LNCaP clone FGC (cell line): ENCODE measurements around the gene ARRB1.

Experiments used
- DNase-seq: peaks from one replicate; pipeline ENCODE4 v3.0.0-alpha.2; 2011; ENCODE audit warnings: low read depth
- H3K4me3 ChIP-seq: 2 replicates; pipeline ENCODE4 v1.5.1; 2011; ENCODE audit warnings: mild to moderate bottlenecking, low read depth, low read length, control low read depth
- TF ChIP-seq, protein P1 (sequence below): IDR thresholded peaks from 2 replicates; pipeline ENCODE4 v1.5.1; 2012; ENCODE audit warnings: mild to moderate bottlenecking; ENCODE audit not compliant: control insufficient read depth, insufficient read depth; ENCODE audit errors: extremely low read depth

ARRB1 gene

DNA sequence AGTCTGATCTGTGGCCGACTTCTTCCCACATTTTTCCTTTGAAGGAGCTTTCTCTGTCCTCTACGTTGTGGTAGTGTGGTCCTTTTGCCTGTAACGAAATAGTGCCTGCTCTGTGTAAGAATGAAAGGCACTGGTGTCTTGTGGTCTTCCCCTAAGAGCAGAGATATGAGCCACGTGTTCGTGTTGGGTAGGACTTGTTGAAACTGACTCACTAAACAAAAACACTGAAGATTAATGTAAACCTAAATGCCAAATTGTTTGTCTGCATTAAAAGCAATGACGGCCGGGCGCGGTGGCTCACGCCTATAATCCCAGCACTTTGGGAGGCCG lies 37.8 kb upstream of the ARRB1 start:
- no peak for DNase-seq
- TF ChIP-seq, protein P1, sequence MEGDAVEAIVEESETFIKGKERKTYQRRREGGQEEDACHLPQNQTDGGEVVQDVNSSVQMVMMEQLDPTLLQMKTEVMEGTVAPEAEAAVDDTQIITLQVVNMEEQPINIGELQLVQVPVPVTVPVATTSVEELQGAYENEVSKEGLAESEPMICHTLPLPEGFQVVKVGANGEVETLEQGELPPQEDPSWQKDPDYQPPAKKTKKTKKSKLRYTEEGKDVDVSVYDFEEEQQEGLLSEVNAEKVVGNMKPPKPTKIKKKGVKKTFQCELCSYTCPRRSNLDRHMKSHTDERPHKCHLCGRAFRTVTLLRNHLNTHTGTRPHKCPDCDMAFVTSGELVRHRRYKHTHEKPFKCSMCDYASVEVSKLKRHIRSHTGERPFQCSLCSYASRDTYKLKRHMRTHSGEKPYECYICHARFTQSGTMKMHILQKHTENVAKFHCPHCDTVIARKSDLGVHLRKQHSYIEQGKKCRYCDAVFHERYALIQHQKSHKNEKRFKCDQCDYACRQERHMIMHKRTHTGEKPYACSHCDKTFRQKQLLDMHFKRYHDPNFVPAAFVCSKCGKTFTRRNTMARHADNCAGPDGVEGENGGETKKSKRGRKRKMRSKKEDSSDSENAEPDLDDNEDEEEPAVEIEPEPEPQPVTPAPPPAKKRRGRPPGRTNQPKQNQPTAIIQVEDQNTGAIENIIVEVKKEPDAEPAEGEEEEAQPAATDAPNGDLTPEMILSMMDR: no peak
- no peak overlapping the region for H3K4me3 ChIP-seq

DNA sequence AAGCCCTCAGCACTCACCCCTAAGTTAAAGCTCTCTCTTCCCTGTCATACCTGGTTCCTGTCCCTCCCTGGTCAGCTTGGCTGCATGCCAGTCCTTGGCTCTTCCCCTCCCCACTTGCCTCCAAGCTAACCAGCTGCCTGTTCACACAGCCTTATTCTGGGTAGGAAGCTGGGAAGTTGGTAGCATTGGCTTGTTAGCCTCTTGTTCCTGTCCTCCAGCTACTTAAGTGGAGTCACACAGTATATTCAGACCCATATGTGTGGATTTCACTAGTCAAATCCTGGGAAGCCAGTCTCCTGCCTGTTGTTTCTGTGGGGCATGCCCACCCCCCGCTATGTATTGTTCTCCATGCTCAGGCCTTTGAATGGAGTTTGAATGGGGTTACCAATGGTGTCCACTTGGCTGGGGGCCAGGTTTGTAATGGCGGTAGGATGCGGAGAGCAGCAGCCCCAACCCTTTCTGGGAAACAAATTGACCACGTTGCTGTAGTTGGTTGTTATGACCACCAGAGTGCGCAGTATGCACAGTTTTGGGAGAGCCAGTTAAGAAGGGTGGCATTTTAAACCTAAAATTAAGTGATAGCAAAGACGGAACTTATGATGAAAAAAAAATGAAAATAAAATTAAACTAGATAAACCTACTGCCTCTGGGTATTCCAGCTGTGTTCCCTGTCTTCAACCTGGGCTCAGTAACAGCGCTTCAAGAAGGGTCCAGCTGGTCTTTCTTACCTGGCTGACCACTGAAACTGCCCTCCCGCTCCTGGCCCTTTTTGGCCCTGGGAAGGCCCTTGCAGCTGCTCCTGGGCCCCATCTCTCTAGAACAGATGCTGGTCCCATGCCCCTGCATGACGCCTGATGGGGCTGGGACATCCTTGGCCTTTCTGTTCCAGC lies 37.2 kb upstream of the ARRB1 start:
- no peak for DNase-seq
- TF ChIP-seq, protein P1: peak; percentile 86
- H3K4me3 ChIP-seq: no peak overlapping the region

DNA sequence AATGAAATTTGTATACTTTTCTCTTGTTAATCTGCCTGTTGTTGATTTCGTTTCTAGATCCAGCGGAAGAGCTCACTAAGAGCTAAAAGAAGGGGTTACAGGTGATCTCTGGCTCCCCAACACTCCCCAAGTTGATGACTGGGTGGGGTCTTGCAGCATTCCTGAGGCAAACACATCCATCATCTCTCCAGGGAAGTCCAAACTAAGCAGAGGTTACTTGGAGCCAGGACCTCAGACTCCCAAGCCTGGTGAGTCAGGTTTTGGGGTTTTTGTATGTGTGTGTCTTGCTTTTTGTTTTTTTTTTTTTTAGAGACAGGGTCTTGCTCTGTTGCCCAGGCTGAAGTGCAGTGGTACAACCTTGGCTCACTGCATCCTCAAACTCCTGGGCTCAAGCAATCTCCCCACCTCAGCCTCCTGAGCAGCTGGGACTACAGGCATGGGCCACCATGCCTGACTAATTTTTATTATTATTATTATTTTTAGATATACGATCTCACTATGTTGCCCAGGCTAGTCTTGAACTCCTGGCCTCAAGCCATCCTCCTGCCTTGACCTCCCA lies 36.4 kb upstream of the ARRB1 start:
- TF ChIP-seq, protein P1: no peak
- no peak overlapping the region for H3K4me3 ChIP-seq
- no peak for DNase-seq

DNA sequence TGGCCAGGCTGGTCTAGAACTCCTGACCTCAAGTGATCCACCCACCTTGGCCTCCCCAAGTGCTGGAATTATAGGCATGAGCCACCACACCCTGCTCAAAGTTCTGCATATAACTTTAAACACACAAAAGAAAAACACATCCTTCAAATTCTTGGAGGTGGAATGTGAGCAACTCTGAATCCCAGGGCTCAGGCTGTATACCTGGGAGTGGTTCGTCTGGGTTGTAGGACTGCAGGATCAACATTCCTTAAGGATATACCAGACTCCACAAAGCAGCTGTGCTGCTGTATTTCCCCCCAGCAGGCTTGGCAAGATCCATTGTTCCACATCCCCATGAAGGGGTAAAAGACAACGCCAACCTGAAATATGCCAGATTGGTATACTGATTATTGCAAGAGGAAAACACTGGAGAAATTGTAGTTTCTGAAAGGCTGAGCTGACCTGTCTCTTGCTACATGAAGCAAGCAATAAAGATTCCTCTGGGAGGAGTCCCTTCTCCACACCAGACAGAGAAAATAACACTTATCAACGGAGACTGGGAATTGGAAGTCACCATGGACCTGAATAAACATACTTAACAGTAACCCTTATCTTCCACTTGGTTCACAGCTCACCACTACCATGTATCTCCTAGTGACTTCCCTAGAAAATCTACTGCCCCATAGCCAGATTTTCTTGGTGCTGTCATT lies 35.6 kb upstream of the ARRB1 start:
- TF ChIP-seq, protein P1: no peak
- no peak overlapping the region for H3K4me3 ChIP-seq
- DNase-seq: no peak

DNA sequence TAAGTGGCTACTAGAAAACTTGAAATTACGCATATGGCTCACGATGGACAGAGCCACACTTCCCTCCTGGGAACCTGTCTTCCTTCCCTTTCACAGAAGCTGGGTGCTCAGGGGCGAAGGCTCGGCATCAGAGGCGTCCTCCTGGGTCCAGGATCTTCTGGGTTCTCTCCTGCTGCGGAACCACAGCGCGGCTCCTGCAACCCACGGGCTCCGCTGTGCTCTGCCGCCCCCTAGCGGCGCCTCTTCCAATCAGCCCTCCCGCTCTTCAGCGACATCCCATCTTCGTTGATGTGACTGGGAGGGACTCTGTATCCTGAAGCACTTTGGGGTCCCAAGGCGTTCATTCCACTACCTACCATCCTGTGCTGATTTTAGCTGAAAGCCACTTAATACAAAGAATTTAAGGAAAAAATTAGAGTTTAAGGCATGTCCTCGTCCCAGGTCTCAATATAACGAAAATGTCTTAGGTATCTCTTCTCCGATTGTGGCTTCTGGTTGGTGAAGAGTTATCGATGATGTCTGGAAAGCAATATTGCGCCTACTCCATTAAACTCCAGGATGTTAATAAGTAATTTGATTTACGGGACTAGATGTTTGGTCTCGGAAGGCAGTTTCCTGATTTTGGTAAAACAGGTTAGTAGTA lies 33.1 kb upstream of the ARRB1 start:
- DNase-seq: no peak
- no peak overlapping the region for H3K4me3 ChIP-seq
- TF ChIP-seq, protein P1: peak; percentile 98

DNA sequence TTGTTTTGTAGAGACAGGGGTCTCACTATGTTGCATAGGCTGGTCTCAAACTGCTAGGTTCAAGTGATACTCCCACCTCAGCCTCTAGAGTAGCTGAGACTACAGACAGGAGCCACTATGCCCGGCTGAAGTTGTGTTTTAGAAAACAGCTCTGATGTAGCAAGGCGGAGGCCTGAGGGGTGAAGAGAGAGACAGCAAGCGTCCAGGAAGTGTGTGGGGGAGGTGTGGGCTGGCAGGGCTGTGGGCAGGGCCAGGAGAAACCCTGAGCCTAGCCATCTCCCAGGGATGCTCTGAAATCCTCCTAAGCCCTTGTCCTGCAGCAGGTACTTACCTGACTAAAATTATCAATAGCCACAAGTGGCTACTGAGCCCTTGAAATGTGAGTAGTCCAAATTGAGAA lies 31.8 kb upstream of the ARRB1 start:
- TF ChIP-seq, protein P1: no peak
- DNase-seq: no peak
- no peak overlapping the region for H3K4me3 ChIP-seq
